Raji (cell line): ENCODE results near the gene ADORA2B.

Source experiments
- POLR2A ChIP-seq: IDR thresholded peaks from 2 replicates; pipeline ENCODE4 v1.6.1; 2011; ENCODE audit warnings: low read depth, low read length, control low read depth; ENCODE audit not compliant: insufficient read depth

The ADORA2B gene

GRCh38 chr17:15920758-15921239, 24.1 kb upstream of the ADORA2B start:
- no peak for TF ChIP-seq POLR2A

GRCh38 chr17:15921640-15922039, 23.3 kb upstream of the ADORA2B start:
- TF ChIP-seq POLR2A: no peak

DNA sequence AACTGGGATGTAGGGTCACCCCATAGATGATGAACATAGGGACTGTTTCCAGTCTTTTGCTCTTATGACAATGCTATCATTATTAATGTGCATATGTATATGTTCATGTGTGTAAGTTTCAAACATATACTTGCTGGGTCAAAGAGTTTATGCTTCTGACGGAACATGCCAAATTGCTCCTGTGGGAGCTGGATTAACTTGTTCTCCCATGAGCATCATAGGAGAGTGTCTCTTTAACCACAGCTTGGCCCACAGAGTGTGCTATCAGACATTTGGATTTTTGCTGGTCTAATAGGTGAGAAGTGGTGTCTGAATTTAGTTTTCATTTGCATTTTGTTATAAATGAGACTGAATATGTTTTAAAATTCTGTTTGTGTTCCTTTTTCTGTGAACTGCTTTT, 22.3 kb upstream of the ADORA2B start:
- no peak for TF ChIP-seq POLR2A

DNA sequence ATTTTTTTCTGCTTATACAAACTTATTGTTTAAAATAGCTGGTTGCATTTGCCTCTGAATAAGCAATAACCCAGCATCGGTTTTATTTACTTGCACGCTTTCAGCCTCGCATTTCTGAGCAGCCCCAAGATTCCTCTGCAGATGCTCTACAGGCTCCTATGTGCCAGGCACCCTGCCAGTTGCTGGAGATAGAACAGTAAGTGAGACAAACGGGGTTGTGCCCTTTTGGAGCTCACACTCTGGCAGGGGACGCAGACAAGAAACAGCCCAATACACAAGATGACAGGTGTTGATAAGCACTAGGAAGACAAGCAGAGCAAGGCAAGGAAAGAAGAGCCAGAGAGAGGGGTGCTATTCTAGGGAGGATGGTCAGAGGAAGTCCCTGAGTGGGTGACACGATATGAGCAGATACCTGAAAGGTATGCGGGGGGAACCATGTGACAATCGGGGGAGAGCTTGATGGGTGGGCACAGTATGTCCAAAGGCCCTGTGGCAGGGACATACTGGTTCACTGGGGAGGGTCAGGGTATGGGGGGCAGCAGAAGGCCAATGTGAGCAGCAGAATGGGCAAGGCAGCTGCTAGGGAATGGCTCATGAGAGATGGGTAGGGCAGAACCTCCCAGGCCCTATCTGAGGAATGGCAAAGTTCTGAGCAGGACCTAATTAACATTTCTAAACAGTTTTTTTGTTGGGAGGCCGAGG, 18.7 kb upstream of the ADORA2B start:
- TF ChIP-seq POLR2A: no peak

DNA sequence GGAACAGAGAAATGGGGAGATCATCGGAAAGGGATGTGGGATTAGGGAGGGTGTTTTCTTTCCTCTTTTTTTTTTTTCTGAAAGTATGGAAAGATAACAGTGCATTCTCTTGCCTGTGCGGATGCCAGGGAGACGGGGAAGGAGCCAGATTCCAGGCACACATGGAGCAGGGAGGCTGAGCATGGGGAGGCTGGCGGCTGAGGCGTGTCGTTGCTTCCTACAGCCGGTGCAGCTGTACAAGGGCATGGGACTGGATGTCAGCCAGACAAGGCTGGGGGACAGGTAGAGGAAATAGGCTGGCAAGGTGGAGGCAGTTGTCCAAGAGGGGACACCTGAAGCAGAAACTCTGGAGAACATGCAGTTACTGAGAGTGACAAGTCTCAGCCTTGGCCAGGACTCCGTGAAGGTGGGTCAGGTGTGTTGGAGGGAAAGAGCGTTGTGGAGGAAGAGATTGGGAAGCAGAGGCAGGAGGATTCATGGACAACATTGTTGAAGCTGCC, 16.6 kb upstream of the ADORA2B start:
- TF ChIP-seq POLR2A: no peak

GRCh38 chr17:15929941-15930340, 15.0 kb upstream of the ADORA2B start:
- TF ChIP-seq POLR2A: no peak

DNA sequence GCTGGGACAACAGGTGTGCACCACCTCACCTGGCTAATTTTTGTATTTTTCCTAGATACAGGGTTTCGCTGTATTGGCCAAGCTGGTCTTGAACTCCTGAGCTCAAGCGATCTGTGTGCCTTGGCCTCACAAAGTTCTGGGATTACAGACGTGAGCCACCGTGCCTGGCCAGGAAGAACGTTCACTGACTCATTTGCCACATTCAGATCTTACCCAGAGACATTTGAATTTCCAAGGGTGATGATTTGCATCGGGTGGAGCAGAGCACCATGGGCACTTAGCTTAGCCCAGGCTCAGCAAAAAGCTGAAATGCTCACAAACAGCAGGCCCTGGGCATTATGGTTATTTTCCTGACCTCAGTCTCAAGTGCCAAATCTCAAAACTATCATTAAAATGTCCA, 14.5 kb upstream of the ADORA2B start:
- TF ChIP-seq POLR2A: no peak

GRCh38 chr17:15931394-15931793, 13.5 kb upstream of the ADORA2B start:
- no peak for TF ChIP-seq POLR2A

- no peak for TF ChIP-seq POLR2A
Observed at GRCh38 chr17:15934866-15935265, 10.1 kb upstream of the ADORA2B start.

DNA sequence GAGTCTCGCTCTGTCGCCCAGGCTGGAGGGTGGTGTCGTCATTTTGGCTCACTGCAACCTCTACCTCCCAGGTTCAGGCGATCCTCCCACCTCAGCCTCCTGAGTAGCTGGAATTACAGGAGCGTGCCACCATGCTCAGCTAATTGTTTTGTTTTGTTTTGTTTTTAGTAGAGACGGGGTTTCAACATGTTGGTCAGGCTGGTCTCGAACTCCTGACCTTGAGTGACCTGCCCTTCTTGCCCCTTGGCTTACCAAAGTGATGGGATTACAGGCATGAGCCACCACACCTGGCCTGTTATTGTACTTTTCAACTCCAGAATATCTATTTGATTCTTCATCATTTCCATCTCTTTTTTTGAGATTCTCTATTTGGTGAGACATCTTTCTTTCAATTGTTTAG, 9.0 kb upstream of the ADORA2B start:
- TF ChIP-seq POLR2A: no peak

DNA sequence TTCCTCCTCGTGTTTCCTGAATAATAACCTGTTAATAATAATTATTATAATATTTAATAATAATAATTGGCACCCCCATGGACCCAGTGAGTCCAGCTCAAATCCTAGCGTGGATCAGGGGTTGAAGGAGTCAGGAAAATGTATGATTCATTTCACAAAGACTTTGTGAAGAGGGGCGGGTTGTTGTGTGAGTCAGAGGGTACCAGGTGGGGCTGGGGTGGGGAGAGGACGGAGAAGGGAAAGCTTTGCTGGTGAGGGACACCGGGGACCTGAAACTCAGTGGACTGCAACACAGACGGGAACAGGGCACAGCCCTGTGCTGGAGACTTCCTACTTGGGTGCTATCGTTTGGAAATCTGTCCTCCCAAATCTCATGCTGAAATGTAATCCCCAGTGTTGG, 3.1 kb upstream of the ADORA2B start:
- no peak for TF ChIP-seq POLR2A

DNA sequence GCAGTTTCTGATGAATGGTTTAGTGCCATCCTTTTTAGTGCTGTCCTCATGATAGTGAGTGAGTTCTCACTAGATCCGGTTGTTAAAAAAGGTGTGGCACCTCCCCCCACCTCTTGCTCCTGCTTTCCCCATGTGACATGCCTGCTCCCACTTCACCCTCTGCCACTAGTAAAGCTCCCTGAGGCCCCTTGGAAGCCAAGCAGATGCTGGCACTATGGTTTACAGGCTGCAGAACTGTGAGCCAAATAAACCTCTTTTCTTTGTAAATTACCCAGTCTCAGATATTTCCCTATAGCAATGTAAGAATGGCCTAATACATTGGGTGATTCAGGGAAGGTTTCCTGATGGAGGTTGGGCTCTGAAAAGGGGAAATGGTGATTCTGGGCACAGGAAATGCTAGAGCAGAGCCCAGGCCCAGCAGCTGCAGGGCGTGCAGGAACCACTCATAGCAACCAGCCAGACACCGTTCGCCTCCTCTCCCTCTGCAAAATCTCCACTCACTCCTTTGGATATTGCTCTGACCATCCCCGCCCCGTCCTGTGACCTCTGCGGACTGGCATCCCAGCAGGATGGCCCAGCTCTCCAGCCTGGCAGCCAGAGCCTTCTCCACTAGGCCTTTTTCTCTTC, 2.6 kb upstream of the ADORA2B start:
- no peak for TF ChIP-seq POLR2A

- TF ChIP-seq POLR2A: no peak
Observed at GRCh38 chr17:15943971-15944758, 765 bp upstream of the ADORA2B start.

DNA sequence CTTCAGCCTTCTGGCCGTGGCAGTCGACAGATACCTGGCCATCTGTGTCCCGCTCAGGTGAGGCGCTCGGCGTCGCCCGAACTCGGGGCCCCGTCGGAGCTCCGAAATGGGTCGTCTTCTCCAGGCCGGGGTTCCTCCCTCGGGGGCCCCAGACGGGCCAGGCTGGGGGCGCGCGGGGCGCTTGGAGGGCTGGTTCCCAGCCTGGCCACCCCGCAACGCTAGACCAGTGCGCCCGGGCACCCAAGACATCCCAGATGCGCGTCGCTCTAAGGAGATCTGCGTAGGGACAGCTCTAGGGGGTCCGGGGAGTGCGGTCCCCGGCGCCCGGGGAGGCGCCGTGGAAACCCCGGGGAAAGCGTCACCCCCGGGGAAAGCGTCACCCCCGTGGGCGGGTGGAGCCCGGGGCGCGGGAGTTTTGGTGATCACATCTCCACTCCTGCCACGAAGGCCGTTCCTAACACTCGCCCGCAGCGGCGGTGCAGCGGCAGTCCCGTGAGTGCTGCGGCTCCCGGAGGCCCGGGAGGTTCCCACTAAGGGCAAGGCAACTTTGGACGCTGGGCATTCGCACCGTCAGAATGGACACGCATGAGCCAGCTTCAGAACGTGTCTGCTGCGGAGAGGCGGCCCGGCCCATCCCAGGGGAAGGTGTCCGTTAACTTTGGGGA, 729 bp downstream of the ADORA2B start:
- no peak for TF ChIP-seq POLR2A

- TF ChIP-seq POLR2A: no peak
Observed at GRCh38 chr17:15946611-15947120, 1.7 kb downstream of the ADORA2B start.

- no peak for TF ChIP-seq POLR2A
Observed at GRCh38 chr17:15947271-15947670, 2.3 kb downstream of the ADORA2B start.
